Measurements from ENCODE around the gene NELL1. TPM values are rescaled to one million over a fixed set of nuclear protein-coding genes. Genes with fewer than 3 reads are reported as not detected.

NELL1 gene
- polyA plus RNA-seq, 2 donors, result 0.04 to 0.08 TPM

GRCh38 chr11:21190181-21190580 lies 520.8 kb downstream of the NELL1 start:
- H3K4me1 ChIP-seq (ENCODE audit: control insufficient read depth in 2 of 2, insufficient read depth in 2 of 2, low read length in 1 of 2), result no peaks in the 10 kb centered on the region
- no peak overlapping the region for H3K4me3 ChIP-seq (ENCODE audit: low read depth in 1 of 2, low read length in 2 of 2)
- no peak overlapping the region for H3K27ac ChIP-seq (ENCODE audit: low read depth in 2 of 2, low read length in 1 of 2)
- no peaks in the 10 kb centered on the region for H3K36me3 ChIP-seq (ENCODE audit: control insufficient read depth in 2 of 2, insufficient read depth in 2 of 2, low read length in 1 of 2)
- 92 to 95% methylated on average over 3 of the region's 3 CpGs for WGBS, 2 donors
- H3K27me3 ChIP-seq (ENCODE audit: control insufficient read depth in 1 of 2, insufficient read depth in 2 of 2, low read length in 2 of 2), result no peaks in the 10 kb centered on the region
- H3K9me3 ChIP-seq (ENCODE audit: control insufficient read depth in 2 of 2, insufficient read depth in 1 of 2, low read depth in 1 of 2, low read length in 1 of 2), result no peaks in the 10 kb centered on the region

GRCh38 chr11:21195995-21196394 lies 526.6 kb downstream of the NELL1 start:
- Histone ChIP-seq H3K27ac (ENCODE audit: low read depth in 2 of 2, low read length in 1 of 2) (no peak overlapping the region), H3K27me3 (ENCODE audit: control insufficient read depth in 1 of 2, insufficient read depth in 2 of 2, low read length in 2 of 2) (no peaks in the 10 kb centered on the region), H3K9me3 (ENCODE audit: control insufficient read depth in 2 of 2, insufficient read depth in 1 of 2, low read depth in 1 of 2, low read length in 1 of 2) (no peaks in the 10 kb centered on the region), H3K4me3 (ENCODE audit: low read depth in 1 of 2, low read length in 2 of 2) (no peak overlapping the region), H3K4me1 (ENCODE audit: control insufficient read depth in 2 of 2, insufficient read depth in 2 of 2, low read length in 1 of 2) (no peaks in the 10 kb centered on the region), H3K36me3 (ENCODE audit: control insufficient read depth in 2 of 2, insufficient read depth in 2 of 2, low read length in 1 of 2) (no peaks in the 10 kb centered on the region)
- WGBS, 2 donors, result 48% methylated on average over 2 of the region's 2 CpGs

- Histone ChIP-seq H3K27me3 (ENCODE audit: control insufficient read depth in 1 of 2, insufficient read depth in 2 of 2, low read length in 2 of 2) (no peaks in the 10 kb centered on the region), H3K4me3 (ENCODE audit: low read depth in 1 of 2, low read length in 2 of 2) (no peak overlapping the region), H3K4me1 (ENCODE audit: control insufficient read depth in 2 of 2, insufficient read depth in 2 of 2, low read length in 1 of 2) (no peaks in the 10 kb centered on the region), H3K9me3 (ENCODE audit: control insufficient read depth in 2 of 2, insufficient read depth in 1 of 2, low read depth in 1 of 2, low read length in 1 of 2) (no peaks in the 10 kb centered on the region), H3K27ac (ENCODE audit: low read depth in 2 of 2, low read length in 1 of 2) (no peak overlapping the region), H3K36me3 (ENCODE audit: control insufficient read depth in 2 of 2, insufficient read depth in 2 of 2, low read length in 1 of 2) (no peaks in the 10 kb centered on the region)
- WGBS, 2 donors, result 76 to 80% methylated on average over 3 of the region's 3 CpGs
These were observed 529.1 kb downstream of the NELL1 start for GRCh38 chr11:21198498-21198897.

- H3K36me3 ChIP-seq (ENCODE audit: control insufficient read depth in 2 of 2, insufficient read depth in 2 of 2, low read length in 1 of 2), result no peaks in the 10 kb centered on the region
- H3K27ac ChIP-seq (ENCODE audit: low read depth in 2 of 2, low read length in 1 of 2), result no peak overlapping the region
- 79 to 84% methylated on average over 8 of the region's 8 CpGs for WGBS, 2 donors
- H3K4me3 ChIP-seq (ENCODE audit: low read depth in 1 of 2, low read length in 2 of 2), result no peak overlapping the region
- no peaks in the 10 kb centered on the region for H3K9me3 ChIP-seq (ENCODE audit: control insufficient read depth in 2 of 2, insufficient read depth in 1 of 2, low read depth in 1 of 2, low read length in 1 of 2)
- no peaks in the 10 kb centered on the region for H3K4me1 ChIP-seq (ENCODE audit: control insufficient read depth in 2 of 2, insufficient read depth in 2 of 2, low read length in 1 of 2)
- no peaks in the 10 kb centered on the region for H3K27me3 ChIP-seq (ENCODE audit: control insufficient read depth in 1 of 2, insufficient read depth in 2 of 2, low read length in 2 of 2)
These were observed 535.8 kb downstream of the NELL1 start for GRCh38 chr11:21205205-21205604.

- Histone ChIP-seq H3K9me3 (ENCODE audit: control insufficient read depth in 2 of 2, insufficient read depth in 1 of 2, low read depth in 1 of 2, low read length in 1 of 2) (peaks cover 2 to 4% of the 10 kb centered on the region in 2 donors), H3K36me3 (ENCODE audit: control insufficient read depth in 2 of 2, insufficient read depth in 2 of 2, low read length in 1 of 2) (no peaks in the 10 kb centered on the region), H3K4me1 (ENCODE audit: control insufficient read depth in 2 of 2, insufficient read depth in 2 of 2, low read length in 1 of 2) (no peaks in the 10 kb centered on the region), H3K4me3 (ENCODE audit: low read depth in 1 of 2, low read length in 2 of 2) (no peak overlapping the region), H3K27me3 (ENCODE audit: control insufficient read depth in 1 of 2, insufficient read depth in 2 of 2, low read length in 2 of 2) (no peaks in the 10 kb centered on the region), H3K27ac (ENCODE audit: low read depth in 2 of 2, low read length in 1 of 2) (no peak overlapping the region)
- WGBS, 2 donors, result 91% methylated on average over 3 of the region's 3 CpGs
These were observed 556.5 kb downstream of the NELL1 start for GRCh38 chr11:21225860-21226259.

- WGBS, 2 donors, result 89 to 92% methylated on average over 9 of the region's 9 CpGs
- no peak overlapping the region for H3K4me3 ChIP-seq (ENCODE audit: low read depth in 1 of 2, low read length in 2 of 2)
These were observed 559.8 kb downstream of the NELL1 start for GRCh38 chr11:21229224-21229623.

GRCh38 chr11:21250196-21250595 lies 580.8 kb downstream of the NELL1 start:
- Histone ChIP-seq H3K27ac (ENCODE audit: low read depth in 2 of 2, low read length in 1 of 2) (no peak overlapping the region), H3K27me3 (ENCODE audit: control insufficient read depth in 1 of 2, insufficient read depth in 2 of 2, low read length in 2 of 2) (no peaks in the 10 kb centered on the region), H3K36me3 (ENCODE audit: control insufficient read depth in 2 of 2, insufficient read depth in 2 of 2, low read length in 1 of 2) (no peaks in the 10 kb centered on the region), H3K4me3 (ENCODE audit: low read depth in 1 of 2, low read length in 2 of 2) (no peak overlapping the region), H3K4me1 (ENCODE audit: control insufficient read depth in 2 of 2, insufficient read depth in 2 of 2, low read length in 1 of 2) (no peaks in the 10 kb centered on the region), H3K9me3 (ENCODE audit: control insufficient read depth in 2 of 2, insufficient read depth in 1 of 2, low read depth in 1 of 2, low read length in 1 of 2) (no peaks in the 10 kb centered on the region)
- WGBS, 2 donors, result 22 to 42% methylated on average over 1 of the region's 1 CpG

More at GRCh38 chr11:21229224-21229623, 559.8 kb downstream of the NELL1 start:
- Histone ChIP-seq H3K9me3 (ENCODE audit: control insufficient read depth in 2 of 2, insufficient read depth in 1 of 2, low read depth in 1 of 2, low read length in 1 of 2) (peaks cover 2 to 4% of the 10 kb centered on the region in 2 donors), H3K27me3 (ENCODE audit: control insufficient read depth in 1 of 2, insufficient read depth in 2 of 2, low read length in 2 of 2) (no peaks in the 10 kb centered on the region), H3K4me1 (ENCODE audit: control insufficient read depth in 2 of 2, insufficient read depth in 2 of 2, low read length in 1 of 2) (no peaks in the 10 kb centered on the region), H3K36me3 (ENCODE audit: control insufficient read depth in 2 of 2, insufficient read depth in 2 of 2, low read length in 1 of 2) (no peaks in the 10 kb centered on the region), H3K27ac (ENCODE audit: low read depth in 2 of 2, low read length in 1 of 2) (no peak overlapping the region)

GRCh38 chr11:21254055-21254454 lies 584.7 kb downstream of the NELL1 start:
- Histone ChIP-seq H3K9me3 (ENCODE audit: control insufficient read depth in 2 of 2, insufficient read depth in 1 of 2, low read depth in 1 of 2, low read length in 1 of 2) (no peaks in the 10 kb centered on the region), H3K27ac (ENCODE audit: low read depth in 2 of 2, low read length in 1 of 2) (no peak overlapping the region), H3K27me3 (ENCODE audit: control insufficient read depth in 1 of 2, insufficient read depth in 2 of 2, low read length in 2 of 2) (no peaks in the 10 kb centered on the region), H3K36me3 (ENCODE audit: control insufficient read depth in 2 of 2, insufficient read depth in 2 of 2, low read length in 1 of 2) (no peaks in the 10 kb centered on the region), H3K4me1 (ENCODE audit: control insufficient read depth in 2 of 2, insufficient read depth in 2 of 2, low read length in 1 of 2) (no peaks in the 10 kb centered on the region), H3K4me3 (ENCODE audit: low read depth in 1 of 2, low read length in 2 of 2) (no peak overlapping the region)

GRCh38 chr11:21254790-21255189 lies 585.4 kb downstream of the NELL1 start:
- no peaks in the 10 kb centered on the region for H3K9me3 ChIP-seq (ENCODE audit: control insufficient read depth in 2 of 2, insufficient read depth in 1 of 2, low read depth in 1 of 2, low read length in 1 of 2)
- no peak overlapping the region for H3K27ac ChIP-seq (ENCODE audit: low read depth in 2 of 2, low read length in 1 of 2)
- no peak overlapping the region for H3K4me3 ChIP-seq (ENCODE audit: low read depth in 1 of 2, low read length in 2 of 2)
- no peaks in the 10 kb centered on the region for H3K27me3 ChIP-seq (ENCODE audit: control insufficient read depth in 1 of 2, insufficient read depth in 2 of 2, low read length in 2 of 2)
- H3K36me3 ChIP-seq (ENCODE audit: control insufficient read depth in 2 of 2, insufficient read depth in 2 of 2, low read length in 1 of 2), result no peaks in the 10 kb centered on the region
- no peaks in the 10 kb centered on the region for H3K4me1 ChIP-seq (ENCODE audit: control insufficient read depth in 2 of 2, insufficient read depth in 2 of 2, low read length in 1 of 2)
- 74 to 76% methylated on average over 3 of the region's 3 CpGs for WGBS, 2 donors

GRCh38 chr11:21257461-21257860 lies 588.1 kb downstream of the NELL1 start:
- H3K27me3 ChIP-seq (ENCODE audit: control insufficient read depth in 1 of 2, insufficient read depth in 2 of 2, low read length in 2 of 2), result no peaks in the 10 kb centered on the region
- H3K4me1 ChIP-seq (ENCODE audit: control insufficient read depth in 2 of 2, insufficient read depth in 2 of 2, low read length in 1 of 2), result no peaks in the 10 kb centered on the region
- H3K27ac ChIP-seq (ENCODE audit: low read depth in 2 of 2, low read length in 1 of 2), result no peak overlapping the region
- no peaks in the 10 kb centered on the region for H3K9me3 ChIP-seq (ENCODE audit: control insufficient read depth in 2 of 2, insufficient read depth in 1 of 2, low read depth in 1 of 2, low read length in 1 of 2)
- H3K4me3 ChIP-seq (ENCODE audit: low read depth in 1 of 2, low read length in 2 of 2), result no peak overlapping the region
- no peaks in the 10 kb centered on the region for H3K36me3 ChIP-seq (ENCODE audit: control insufficient read depth in 2 of 2, insufficient read depth in 2 of 2, low read length in 1 of 2)

Data from esophagus (tissue), 2 donors.